HL-60 (cell line): ENCODE data around the gene CIB4.

ENCODE experiments used
- POLR2AphosphoS5 ChIP-seq: IDR thresholded peaks from 2 replicates; pipeline ENCODE4 v1.6.1; 2012; ENCODE audit warnings: low read depth
- TF ChIP-seq, protein P1 (sequence below): IDR thresholded peaks from 2 replicates; pipeline ENCODE4 v1.6.1; 2012; ENCODE audit warnings: low read depth; ENCODE audit not compliant: insufficient replicate concordance
- TF ChIP-seq, protein P2 (sequence below): IDR thresholded peaks from one replicate; pipeline ENCODE4 v1.5.1; 2011; ENCODE audit warnings: low read length, control low read depth, inconsistent platforms; ENCODE audit not compliant: insufficient read depth

DNA sequence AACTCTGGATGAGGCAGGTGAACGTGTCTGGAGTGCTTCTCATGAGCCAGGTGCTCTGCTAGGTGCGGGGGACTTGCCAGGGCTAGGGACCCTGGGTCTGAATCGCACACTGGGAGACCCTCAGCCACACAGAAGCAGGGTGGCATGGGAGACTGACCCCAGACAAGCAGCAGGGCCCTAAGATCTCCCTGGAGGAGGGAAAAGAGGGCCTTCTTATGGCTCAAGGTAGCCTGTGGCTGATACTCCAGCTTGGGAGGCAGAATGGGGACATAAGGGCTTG lies 12.8 kb upstream of the CIB4 start:
- TF ChIP-seq, protein P1, sequence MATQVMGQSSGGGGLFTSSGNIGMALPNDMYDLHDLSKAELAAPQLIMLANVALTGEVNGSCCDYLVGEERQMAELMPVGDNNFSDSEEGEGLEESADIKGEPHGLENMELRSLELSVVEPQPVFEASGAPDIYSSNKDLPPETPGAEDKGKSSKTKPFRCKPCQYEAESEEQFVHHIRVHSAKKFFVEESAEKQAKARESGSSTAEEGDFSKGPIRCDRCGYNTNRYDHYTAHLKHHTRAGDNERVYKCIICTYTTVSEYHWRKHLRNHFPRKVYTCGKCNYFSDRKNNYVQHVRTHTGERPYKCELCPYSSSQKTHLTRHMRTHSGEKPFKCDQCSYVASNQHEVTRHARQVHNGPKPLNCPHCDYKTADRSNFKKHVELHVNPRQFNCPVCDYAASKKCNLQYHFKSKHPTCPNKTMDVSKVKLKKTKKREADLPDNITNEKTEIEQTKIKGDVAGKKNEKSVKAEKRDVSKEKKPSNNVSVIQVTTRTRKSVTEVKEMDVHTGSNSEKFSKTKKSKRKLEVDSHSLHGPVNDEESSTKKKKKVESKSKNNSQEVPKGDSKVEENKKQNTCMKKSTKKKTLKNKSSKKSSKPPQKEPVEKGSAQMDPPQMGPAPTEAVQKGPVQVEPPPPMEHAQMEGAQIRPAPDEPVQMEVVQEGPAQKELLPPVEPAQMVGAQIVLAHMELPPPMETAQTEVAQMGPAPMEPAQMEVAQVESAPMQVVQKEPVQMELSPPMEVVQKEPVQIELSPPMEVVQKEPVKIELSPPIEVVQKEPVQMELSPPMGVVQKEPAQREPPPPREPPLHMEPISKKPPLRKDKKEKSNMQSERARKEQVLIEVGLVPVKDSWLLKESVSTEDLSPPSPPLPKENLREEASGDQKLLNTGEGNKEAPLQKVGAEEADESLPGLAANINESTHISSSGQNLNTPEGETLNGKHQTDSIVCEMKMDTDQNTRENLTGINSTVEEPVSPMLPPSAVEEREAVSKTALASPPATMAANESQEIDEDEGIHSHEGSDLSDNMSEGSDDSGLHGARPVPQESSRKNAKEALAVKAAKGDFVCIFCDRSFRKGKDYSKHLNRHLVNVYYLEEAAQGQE, result no peak
- no peak for TF ChIP-seq POLR2AphosphoS5
- TF ChIP-seq, protein P2, sequence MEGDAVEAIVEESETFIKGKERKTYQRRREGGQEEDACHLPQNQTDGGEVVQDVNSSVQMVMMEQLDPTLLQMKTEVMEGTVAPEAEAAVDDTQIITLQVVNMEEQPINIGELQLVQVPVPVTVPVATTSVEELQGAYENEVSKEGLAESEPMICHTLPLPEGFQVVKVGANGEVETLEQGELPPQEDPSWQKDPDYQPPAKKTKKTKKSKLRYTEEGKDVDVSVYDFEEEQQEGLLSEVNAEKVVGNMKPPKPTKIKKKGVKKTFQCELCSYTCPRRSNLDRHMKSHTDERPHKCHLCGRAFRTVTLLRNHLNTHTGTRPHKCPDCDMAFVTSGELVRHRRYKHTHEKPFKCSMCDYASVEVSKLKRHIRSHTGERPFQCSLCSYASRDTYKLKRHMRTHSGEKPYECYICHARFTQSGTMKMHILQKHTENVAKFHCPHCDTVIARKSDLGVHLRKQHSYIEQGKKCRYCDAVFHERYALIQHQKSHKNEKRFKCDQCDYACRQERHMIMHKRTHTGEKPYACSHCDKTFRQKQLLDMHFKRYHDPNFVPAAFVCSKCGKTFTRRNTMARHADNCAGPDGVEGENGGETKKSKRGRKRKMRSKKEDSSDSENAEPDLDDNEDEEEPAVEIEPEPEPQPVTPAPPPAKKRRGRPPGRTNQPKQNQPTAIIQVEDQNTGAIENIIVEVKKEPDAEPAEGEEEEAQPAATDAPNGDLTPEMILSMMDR, result no peak
